Heart left ventricle (tissue), 16 donors: Measurements from ENCODE around the gene CCSER2. TPM values are rescaled to one million over a fixed set of nuclear protein-coding genes. Genes with fewer than 3 reads are reported as not detected.
A peak's percentile ranks its signal among the peaks of the same experiment; 100 is the strongest.

Experiments used
- ATAC-seq, 4 donors: fragments of 200-7000 bp; cut with Tn5 transposase; one replicate each; pipeline ENCODE4 v1.9.1; 2020 to 2022; ENCODE audit warnings: moderate library complexity in 4 of 4, mild to moderate bottlenecking in 3 of 4, moderate number of reproducible peaks in 1 of 4
- DNase-seq, 5 donors: peaks; one replicate each; pipeline ENCODE4 v3.0.0-alpha.2; 2020
- H3K27ac ChIP-seq, 12 donors: fragments of 200-600 bp; sonication (generic) in 4 of 12; one replicate each; pipeline versions ENCODE4 v1.5.0 to v1.8.0; 2016 to 2022; ENCODE audit warnings: mild to moderate bottlenecking in 2 of 12
- H3K27me3 ChIP-seq, 9 donors: fragments of 200-600 bp; sonication (generic) in 2 of 9; one replicate each; pipeline versions ENCODE4 v1.5.1 to v1.8.0; 2016 to 2022; ENCODE audit warnings: mild to moderate bottlenecking in 3 of 9
- H3K36me3 ChIP-seq, 9 donors: fragments of 200-600 bp; sonication (generic) in 2 of 9; one replicate each; pipeline versions ENCODE4 v1.5.0 to v1.8.0; 2018 to 2022; ENCODE audit warnings: mild to moderate bottlenecking in 2 of 9
- H3K4me1 ChIP-seq, 12 donors: fragments of 200-600 bp; sonication (generic) in 4 of 12; one replicate each; pipeline versions ENCODE4 v1.5.0 to v1.8.0; 2016 to 2022; ENCODE audit warnings: mild to moderate bottlenecking in 3 of 12
- H3K4me3 ChIP-seq, 12 donors: fragments of 200-600 bp; sonication (generic) in 4 of 12; one replicate each; pipeline versions ENCODE4 v1.5.0 to v1.8.0; 2017 to 2022; ENCODE audit warnings: mild to moderate bottlenecking in 9 of 12, moderate library complexity in 4 of 12
- H3K9me3 ChIP-seq, 12 donors: fragments of 200-600 bp; sonication (generic) in 4 of 12; one replicate each; pipeline versions ENCODE4 v1.5.0 to v1.8.0; 2016 to 2022; ENCODE audit warnings: mild to moderate bottlenecking in 1 of 12
- CTCF ChIP-seq, 12 donors: fragments of 200-600 bp; sonication (generic) in 4 of 12; IDR thresholded peaks; one replicate each; pipeline versions ENCODE4 v1.5.0 to v1.8.0; 2018 to 2022; ENCODE audit warnings: antibody characterized with exemption in 12 of 12, mild to moderate bottlenecking in 5 of 12
- POLR2A ChIP-seq, 2 donors: fragments of 450-650 bp; IDR thresholded peaks; one replicate each; pipeline ENCODE4 v1.6.1; 2017; ENCODE audit warnings: antibody characterized with exemption in 2 of 2, mild to moderate bottlenecking in 2 of 2, moderate library complexity in 2 of 2
- WGBS, 4 donors: extraction: QIAGEN DNeasy Blood & Tissue Kit in 2 of 4; methylation state at CpG; one replicate each; pipeline versions ENCODE4 v1.1.5 to v1.1.7; 2013 to 2018; 5-methylcytosine and 5-hydroxymethylcytosine counted together
- intact Hi-C, 10 donors: fragments of 100-400 bp; cut with DNase I; formaldehyde crosslinking; loops; one replicate each; pipeline versions ENCODE4 v1.11.1 to v1.14.2; 2022
- polyA plus RNA-seq, 2 donors: library from polyadenylated mRNA; stranded (reverse); fragments of 200-250 nt; gene quantifications; one replicate each; pipeline ENCODE4 v1.2.3, GENCODE V29; 2013
- total RNA-seq, 9 donors: library from RNA; depleted of rRNA in 2 of 9; stranded (reverse); fragments of >200 nt in 2 of 9; fragmentation: NEBNext Ultra II Directional in 3 of 9; extraction: Animal tissue kit (Norgen Biotek cat#: 25700) in 3 of 9; gene quantifications; one replicate each; pipeline versions ENCODE4 v1.1.0 to v1.2.4, GENCODE V29; 2016 to 2023
- donor health status: ischemic (EF 13 %, LVEDD 7.1; RV severe dilation, severe dysfunction).
- donor health status: healthy with polysubstance abuse.
- donor health status: DM: no; HTN: yes; CAD: no.
- donor health status: DM: no; HTN: no; CAD: no.
- donor health status: ischemic (EF 25% LVEDD 6.9; RV normal size, moderate dysfunction).
- donor health status: ischemic (EF 25% LVEDD 5.7; RV mildly dilated, moderate dysfunction).
- donor health status: healthy.
- donor health status: DM: yes; HTN: yes; CAD: no.
- donor health status: ischemic (EF 35%, LVEDD 5.7; RV mildly dilated, moderate dysfunction).
- donor health status: nonischemic (EF 11% LVEDD 7.7; RV severe dilation, severe dysfunction).
- donor health status: DM: yes; HTN: yes; CAD: no.
- donor health status: PGD.
- donor health status: ischemic (EF 29% LVEDD 5.4; RV normal size, mild dysfunction).
- donor health status: nonischemic (EF 23%, LVEDD 6.1; RV moderate dilation, normal function).

CCSER2 gene
- total and polyA plus RNA-seq, 11 donors = 32.4 to 244 (median 159) TPM

- peaks cover 0 to 40% (median 19%) of the 10 kb centered on the region in 12 donors for H3K9me3 ChIP-seq
- TF ChIP-seq POLR2A (IDR thresholded peaks at IDR 0.05) = no peak
- no peak for TF ChIP-seq CTCF (IDR thresholded peaks at IDR 0.05)
- ATAC-seq = peak in 1 of 4 donors; percentile 22
These were observed 87.3 kb downstream of the CCSER2 start for GRCh38 chr10:84415539-84416244.

GRCh38 chr10:84416245-84416555, 87.8 kb downstream of the CCSER2 start:
- Histone ChIP-seq H3K36me3 (peaks cover 0 to 4% (median 0%) of the 10 kb centered on the region in 9 donors), H3K27me3 (no peaks in the 10 kb centered on the region), H3K4me1 (peaks cover 0 to 24% (median 2%) of the 10 kb centered on the region in 12 donors), H3K9me3 (peaks cover 0 to 44% (median 19%) of the 10 kb centered on the region in 12 donors), H3K4me3 (no peak overlapping the region), H3K27ac (no peak overlapping the region)
- ATAC-seq = no peak
- 92 to 100% (median 95%) methylated on average over 2 of the region's 2 CpGs for WGBS, 4 donors
- intact Hi-C loops = no loop called here
- no peak for DNase-seq
- TF ChIP-seq POLR2A (IDR thresholded peaks at IDR 0.05) (no peak), CTCF (IDR thresholded peaks at IDR 0.05) (no peak)

More at GRCh38 chr10:84415539-84416244, 87.3 kb downstream of the CCSER2 start:
- intact Hi-C loops = no loop called here
- peaks cover 0 to 4% (median 0%) of the 10 kb centered on the region in 9 donors for H3K36me3 ChIP-seq
- peaks cover 0 to 24% (median 2%) of the 10 kb centered on the region in 12 donors for H3K4me1 ChIP-seq
- no peak for DNase-seq
- H3K27ac ChIP-seq = no peak overlapping the region
- H3K27me3 ChIP-seq = no peaks in the 10 kb centered on the region
- no peak overlapping the region for H3K4me3 ChIP-seq
- 85 to 96% (median 92%) methylated on average over 7 to 10 of the region's 10 CpGs for WGBS, 4 donors

- Histone ChIP-seq H3K27ac (peak overlapping the region in 10 of 12 donors; percentile 24 to 93 (median 84)), H3K36me3 (peaks cover 0 to 10% (median 4%) of the 10 kb centered on the region in 9 donors), H3K4me1 (peaks cover 2 to 51% (median 34%) of the 10 kb centered on the region in 12 donors), H3K9me3 (peaks cover 0 to 14% (median 0%) of the 10 kb centered on the region in 12 donors), H3K4me3 (no peak overlapping the region), H3K27me3 (no peaks in the 10 kb centered on the region)
- WGBS, 4 donors = 85 to 100% (median 91%) methylated on average over 1 of the region's 1 CpG
- TF ChIP-seq POLR2A (IDR thresholded peaks at IDR 0.05) = no peak
- TF ChIP-seq CTCF (IDR thresholded peaks at IDR 0.05) = no peak
- intact Hi-C loops = loop anchor here in 1 of 10 donors (5.0 kb wide), 1 partner anchor 91 kb away; no protein-coding TSS in a partner anchor
- ATAC-seq (no peak), DNase-seq (no peak)
These were observed 95.3 kb downstream of the CCSER2 start for GRCh38 chr10:84423719-84424118.

- DNase-seq = peak; percentile 76 to 92 (median 89)
- TF ChIP-seq CTCF (IDR thresholded peaks at IDR 0.05) (no peak), POLR2A (IDR thresholded peaks at IDR 0.05) (peak in 1 of 2 donors; percentile 47)
- Histone ChIP-seq H3K9me3 (peaks cover 0 to 10% (median 0%) of the 10 kb centered on the region in 12 donors), H3K36me3 (peaks cover 0 to 10% (median 4%) of the 10 kb centered on the region in 9 donors), H3K27me3 (no peaks in the 10 kb centered on the region), H3K4me3 (peak overlapping the region in 11 of 12 donors; percentile 9 to 62 (median 43)), H3K4me1 (peaks cover 2 to 60% (median 37%) of the 10 kb centered on the region in 12 donors), H3K27ac (peak overlapping the region; percentile 24 to 93 (median 84))
- intact Hi-C loops = loop anchor here in 2 of 10 donors (5.0 kb wide), 2 partner anchors 92 to 113 kb away; no protein-coding TSS in a partner anchor
- WGBS, 4 donors = 0 to 1% (median 0%) methylated on average over 3 of the region's 3 CpGs
- peak; percentile 99 to 100 (median 100) for ATAC-seq
These were observed 96.4 kb downstream of the CCSER2 start for GRCh38 chr10:84424731-84425167.
